Colonic mucosa (tissue), 4 donors: ENCODE measurements around the gene MT2A. TPM values are rescaled to one million over a fixed set of nuclear protein-coding genes. Genes with fewer than 3 reads are reported as not detected.

Experiments used
- DNase-seq: peaks from one replicate; pipeline ENCODE4 v3.0.0-alpha.2; 2020
- H3K27ac ChIP-seq: fragments of 200-600 bp; one replicate; pipeline ENCODE4 v1.8.0; 2021
- H3K27me3 ChIP-seq: fragments of 200-600 bp; one replicate; pipeline ENCODE4 v1.8.0; 2021
- H3K36me3 ChIP-seq: fragments of 200-600 bp; one replicate; pipeline ENCODE4 v1.8.0; 2021
- H3K4me1 ChIP-seq: fragments of 200-600 bp; one replicate; pipeline ENCODE4 v1.8.0; 2021; ENCODE audit warnings: mild to moderate bottlenecking
- H3K4me3 ChIP-seq: fragments of 200-600 bp; one replicate; pipeline ENCODE4 v1.8.0; 2021
- H3K9ac ChIP-seq, 2 donors: one replicate each; pipeline ENCODE4 v1.7.0; 2013; ENCODE audit warnings: control low read depth in 2 of 2, low read depth in 2 of 2, low read length in 2 of 2
- H3K9me3 ChIP-seq: fragments of 200-600 bp; one replicate; pipeline ENCODE4 v1.8.0; 2021
- CTCF ChIP-seq: fragments of 200-600 bp; IDR thresholded peaks from one replicate; pipeline ENCODE4 v1.8.0; 2022; ENCODE audit warnings: antibody characterized with exemption, mild to moderate bottlenecking
- intact Hi-C: fragments of 100-400 bp; cut with DNase I; formaldehyde crosslinking; loops from one replicate; pipeline ENCODE4 v1.14.1; 2022
- total RNA-seq, 2 donors: library from RNA; stranded (reverse); fragmentation: NEBNext Ultra II Directional in 1 of 2; extraction: Animal tissue kit (Norgen Biotek cat#: 25700) in 1 of 2; gene quantifications; one replicate each; pipeline ENCODE4 v1.2.1, GENCODE V29; 2021
- donor health status: healthy.
- donor health status: DM: no; HTN: no; CAD: no.
- donor health status: DM: no; HTN: no; CAD: no.

Gene MT2A
- total RNA-seq: 100 to 1,000 TPM; 239 to 320 TPM

GRCh38 chr16:56608043-56608875 lies at the start of gene MT2A:
Gene MT2A, plus strand, starts transcription at chr16:56608584. Its CDS starts 72 bp downstream, at chr16:56608656.
- Histone ChIP-seq H3K9ac (peak within 1 kb of the TSS; percentile 64 to 94), H3K27me3 (no peaks in the 10 kb centered on the region), H3K4me3 (peak within 1 kb of the TSS; percentile 54), H3K27ac (peak within 1 kb of the TSS; percentile 88), H3K9me3 (no peaks in the 10 kb centered on the region), H3K36me3 (no peaks in the 10 kb centered on the region), H3K4me1 (peaks cover 11% of the 10 kb centered on the region)
- peak; percentile 96 for DNase-seq
- no peak for TF ChIP-seq CTCF
- intact Hi-C loops: loop anchor here (10.0 kb wide), 1 partner anchor 93 kb away; no protein-coding TSS in a partner anchor

GRCh38 chr16:56559109-56559508 lies 49.3 kb upstream of the MT2A start:
- H3K4me3 ChIP-seq: no peak overlapping the region
- no peaks in the 10 kb centered on the region for H3K9me3 ChIP-seq
- no peak overlapping the region for H3K27ac ChIP-seq
- H3K27me3 ChIP-seq: no peaks in the 10 kb centered on the region
- intact Hi-C loops: no loop called here
- H3K36me3 ChIP-seq: no peaks in the 10 kb centered on the region
- no peak for DNase-seq
- no peaks in the 10 kb centered on the region for H3K4me1 ChIP-seq
- TF ChIP-seq CTCF: no peak
- no peak overlapping the region for H3K9ac ChIP-seq

- Histone ChIP-seq H3K4me3 (no peak overlapping the region), H3K9ac (no peak overlapping the region), H3K27ac (no peak overlapping the region), H3K9me3 (no peaks in the 10 kb centered on the region), H3K4me1 (no peaks in the 10 kb centered on the region), H3K27me3 (no peaks in the 10 kb centered on the region), H3K36me3 (no peaks in the 10 kb centered on the region)
- DNase-seq: no peak
- TF ChIP-seq CTCF: no peak
- intact Hi-C loops: no loop called here
These were observed 47.9 kb upstream of the MT2A start for GRCh38 chr16:56560447-56560846.

GRCh38 chr16:56561126-56561525 lies 47.3 kb upstream of the MT2A start:
- H3K36me3 ChIP-seq: no peaks in the 10 kb centered on the region
- no peak overlapping the region for H3K9ac ChIP-seq
- intact Hi-C loops: no loop called here
- no peak for DNase-seq
- H3K4me3 ChIP-seq: no peak overlapping the region
- H3K27ac ChIP-seq: no peak overlapping the region
- no peaks in the 10 kb centered on the region for H3K27me3 ChIP-seq
- H3K9me3 ChIP-seq: no peaks in the 10 kb centered on the region
- TF ChIP-seq CTCF: no peak
- no peaks in the 10 kb centered on the region for H3K4me1 ChIP-seq

GRCh38 chr16:56564793-56565477 lies 43.4 kb upstream of the MT2A start, which contains the start of gene MT4:
Gene MT4, plus strand, starts transcription at chr16:56565073. Its CDS starts 56 bp downstream, at chr16:56565129.
- no peaks in the 10 kb centered on the region for H3K4me1 ChIP-seq
- no peak for DNase-seq
- H3K27me3 ChIP-seq: no peaks in the 10 kb centered on the region
- H3K4me3 ChIP-seq: no peak within 1 kb of the TSS
- no peak for TF ChIP-seq CTCF
- H3K9me3 ChIP-seq: no peaks in the 10 kb centered on the region
- intact Hi-C loops: no loop called here
- H3K27ac ChIP-seq: no peak within 1 kb of the TSS
- no peaks in the 10 kb centered on the region for H3K36me3 ChIP-seq
- H3K9ac ChIP-seq: no peak within 1 kb of the TSS
